ENCODE results near the gene ADIPOR1. TPM values are rescaled to one million over a fixed set of nuclear protein-coding genes. Genes with fewer than 3 reads are reported as not detected.

The ADIPOR1 gene
- total RNA-seq, 1 donor from 2014 or later, result 84.0 TPM

Small RNA genes lying within 50 kb of the gene (small RNA-seq; reads per million reads assigned to genes)
- gene RF00019, result not detected

Other genes with a start within 250 kb of the ADIPOR1 start
- not detected for gene SYT2, start 247.9 kb downstream of the ADIPOR1 start, total RNA-seq
- gene KDM5B, start 149.9 kb downstream of the ADIPOR1 start, total RNA-seq, result 99.4 TPM
- gene PCAT6, start 147.4 kb downstream of the ADIPOR1 start, total RNA-seq, result not detected
- 7.4 TPM for gene RABIF, start 69.2 kb downstream of the ADIPOR1 start, total RNA-seq
- 19.6 TPM for gene KLHL12, start 31.1 kb downstream of the ADIPOR1 start, total RNA-seq
- gene CYB5R1, start 8.9 kb upstream of the ADIPOR1 start, total RNA-seq, result 61.4 TPM
- gene TMEM183A, start 49.1 kb upstream of the ADIPOR1 start, total RNA-seq, result 73.2 TPM
- gene PPFIA4, start 68.2 kb upstream of the ADIPOR1 start, total RNA-seq, result 11.5 TPM
- not detected for gene MYOG, start 127.7 kb upstream of the ADIPOR1 start, total RNA-seq
- 5.2 TPM for gene ADORA1, start 169.4 kb upstream of the ADIPOR1 start, total RNA-seq
- not detected for gene MYBPH, start 217.5 kb upstream of the ADIPOR1 start, total RNA-seq
- gene CHI3L1, start 228.4 kb upstream of the ADIPOR1 start, total RNA-seq, result 51.3 TPM